Liver (tissue), 9 donors: ENCODE results near the gene SSBP2. TPM values are rescaled to one million over a fixed set of nuclear protein-coding genes. Genes with fewer than 3 reads are reported as not detected.
A peak's percentile ranks its signal among the peaks of the same experiment; 100 is the strongest.

ENCODE experiments used
- DNase-seq: peaks from one replicate; pipeline ENCODE4 v3.0.0-alpha.2; 2017; ENCODE audit warnings: low spot score
- H3K27ac ChIP-seq, 2 donors: one replicate each; pipeline ENCODE4 v1.7.0; 2013; ENCODE audit warnings: inconsistent platforms in 2 of 2, low read length in 2 of 2, control low read depth in 1 of 2, low read depth in 1 of 2, mild to moderate bottlenecking in 1 of 2
- H3K27me3 ChIP-seq, 4 donors: one replicate each; pipeline versions ENCODE4 v1.6.1 to v1.7.0; 2013; ENCODE audit warnings: low read length in 3 of 4, inconsistent platforms in 1 of 4, mild to moderate bottlenecking in 1 of 4, moderate library complexity in 1 of 4; ENCODE audit not compliant: control insufficient read depth in 4 of 4, insufficient read depth in 4 of 4
- H3K36me3 ChIP-seq, 4 donors: one replicate each; pipeline versions ENCODE4 v1.6.1 to v1.7.0; 2013; ENCODE audit warnings: low read length in 3 of 4, mild to moderate bottlenecking in 3 of 4, low read depth in 1 of 4, moderate library complexity in 1 of 4; ENCODE audit not compliant: control insufficient read depth in 4 of 4, insufficient read depth in 3 of 4
- H3K4me1 ChIP-seq, 4 donors: one replicate each; pipeline versions ENCODE4 v1.6.1 to v1.7.0; 2013; ENCODE audit warnings: low read length in 3 of 4, mild to moderate bottlenecking in 3 of 4, moderate library complexity in 1 of 4; ENCODE audit not compliant: control insufficient read depth in 4 of 4, insufficient read depth in 4 of 4
- H3K4me3 ChIP-seq, 3 donors: one replicate each; pipeline versions ENCODE4 v1.6.1 to v1.7.0; 2013; ENCODE audit warnings: low read length in 3 of 3, control low read depth in 1 of 3, low read depth in 1 of 3, mild to moderate bottlenecking in 1 of 3
- H3K9ac ChIP-seq, 2 donors: one replicate each; pipeline ENCODE4 v1.7.0; 2013; ENCODE audit warnings: low read length in 2 of 2, mild to moderate bottlenecking in 2 of 2, moderate library complexity in 2 of 2, control low read depth in 1 of 2, low read depth in 1 of 2
- H3K9me3 ChIP-seq, 4 donors: one replicate each; pipeline versions ENCODE4 v1.6.1 to v1.7.0; 2013; ENCODE audit warnings: low read length in 3 of 4; ENCODE audit not compliant: control insufficient read depth in 4 of 4
- ATF3 ChIP-seq: IDR thresholded peaks from 2 replicates; pipeline ENCODE4 v1.6.1; 2016; ENCODE audit warnings: antibody characterized with exemption
- CTCF ChIP-seq: fragments of 150-350 bp; IDR thresholded peaks from 2 replicates; pipeline ENCODE4 v1.5.1; 2017; ENCODE audit warnings: improper control_type of control experiment, low read depth, low read length; ENCODE audit not compliant: missing input control
- EGR1 ChIP-seq, 2 donors: IDR thresholded peaks; 2 replicates each; pipeline ENCODE4 v1.6.1; 2016 to 2018; ENCODE audit warnings: antibody characterized with exemption in 2 of 2, low read depth in 2 of 2
- FOXA2 ChIP-seq: IDR thresholded peaks from 2 replicates; pipeline ENCODE4 v1.6.1; 2016; ENCODE audit warnings: antibody characterized with exemption
- HNF4A ChIP-seq, 2 donors: conservative IDR thresholded peaks; 2 replicates each; pipeline ENCODE4 v1.6.1; 2016; ENCODE audit warnings: antibody characterized with exemption in 2 of 2, mild to moderate bottlenecking in 2 of 2
- MAX ChIP-seq: IDR thresholded peaks from 2 replicates; pipeline ENCODE4 v1.6.1; 2016; ENCODE audit warnings: antibody characterized with exemption
- NR2F2 ChIP-seq: IDR thresholded peaks from 2 replicates; pipeline ENCODE4 v1.6.1; 2016; ENCODE audit warnings: antibody characterized with exemption
- RAD21 ChIP-seq, 2 donors: IDR thresholded peaks; 2 replicates each; pipeline ENCODE4 v1.6.1; 2016; ENCODE audit warnings: antibody characterized with exemption in 2 of 2, mild to moderate bottlenecking in 2 of 2
- REST ChIP-seq: IDR thresholded peaks from 2 replicates; pipeline ENCODE4 v1.6.1; 2016; ENCODE audit warnings: antibody characterized with exemption, mild to moderate bottlenecking
- RXRA ChIP-seq, 2 donors: IDR thresholded peaks; 2 replicates each; pipeline ENCODE4 v1.6.1; 2017 to 2018; ENCODE audit warnings: antibody characterized with exemption in 2 of 2, mild to moderate bottlenecking in 1 of 2
- SP1 ChIP-seq: IDR thresholded peaks from 2 replicates; pipeline ENCODE4 v1.6.1; 2018; ENCODE audit warnings: antibody characterized with exemption, mild to moderate bottlenecking
- TAF1 ChIP-seq: conservative IDR thresholded peaks from 2 replicates; pipeline ENCODE4 v1.6.1; 2016; ENCODE audit warnings: antibody characterized with exemption, mild to moderate bottlenecking
- YY1 ChIP-seq: IDR thresholded peaks from 2 replicates; pipeline ENCODE4 v1.6.1; 2016; ENCODE audit warnings: antibody characterized with exemption, mild to moderate bottlenecking
- ZBTB33 ChIP-seq: IDR thresholded peaks from 2 replicates; pipeline ENCODE4 v1.6.1; 2016; ENCODE audit warnings: antibody characterized with exemption
- WGBS: extraction: QIAGEN DNeasy Blood & Tissue Kit; methylation state at CpG from one replicate; pipeline ENCODE4 v1.1.7; 2013; 5-methylcytosine and 5-hydroxymethylcytosine counted together
- polyA plus RNA-seq, 2 donors: library from polyadenylated mRNA; stranded (reverse) in 1 of 2; unstranded in 1 of 2; fragments of 200-250 nt in 1 of 2; fragments of >200 nt in 1 of 2; fragmentation: Nextera tagmentation in 1 of 2; extraction: Ambion mirVana in 1 of 2; gene quantifications; one replicate each; pipeline versions ENCODE4 v1.2.1 to v1.2.3, GENCODE V29; 2013 to 2015
- total RNA-seq, 2 donors: library from RNA; depleted of rRNA; stranded (reverse); fragments of >200 nt; gene quantifications; one replicate each; pipeline ENCODE4 v1.2.3, GENCODE V29; 2014
- donor health status: healthy.
- donor health status: healthy.
- donor health status: healthy.
- donor health status: healthy.
- donor health status: healthy.

The SSBP2 gene
- total and polyA plus RNA-seq, 4 donors: 2.2 to 10.1 (median 4.1) TPM

- no peaks in the 10 kb centered on the region for H3K36me3 ChIP-seq
- WGBS: 17% methylated on average over 2 of the region's 2 CpGs
- H3K4me3 ChIP-seq: no peak overlapping the region
- peak overlapping the region in 1 of 2 donors; percentile 38 for H3K9ac ChIP-seq
- no peaks in the 10 kb centered on the region for H3K27me3 ChIP-seq
- DNase-seq: no peak
- no peak overlapping the region for H3K27ac ChIP-seq
- H3K9me3 ChIP-seq: no peaks in the 10 kb centered on the region
- TF ChIP-seq CTCF (peak; percentile 52), YY1 (no peak), RAD21 (IDR thresholded peaks at IDR 0.05) (peak; percentile 78 to 80)
- H3K4me1 ChIP-seq: peaks cover 2 to 31% (median 7%) of the 10 kb centered on the region in 4 donors
Measured at GRCh38 chr5:81425569-81425968, 325.3 kb downstream of the SSBP2 start.

GRCh38 chr5:81424728-81425127 is 326.2 kb downstream of the SSBP2 start:
- WGBS: 96% methylated on average over 1 of the region's 1 CpG
- peak overlapping the region; percentile 49 to 50 for H3K9ac ChIP-seq
- no peaks in the 10 kb centered on the region for H3K9me3 ChIP-seq
- no peaks in the 10 kb centered on the region for H3K36me3 ChIP-seq
- no peak for TF ChIP-seq RXRA (IDR thresholded peaks at IDR 0.05)
- TF ChIP-seq EGR1 (IDR thresholded peaks at IDR 0.05; ENCODE audit: low read depth in 2 of 2): no peak
- no peak for TF ChIP-seq ATF3
- no peak for TF ChIP-seq HNF4A (conservative IDR thresholded peaks at IDR 0.05)
- no peak for TF ChIP-seq NR2F2
- no peak for TF ChIP-seq SP1
- TF ChIP-seq TAF1: no peak
- TF ChIP-seq ZBTB33: no peak
- TF ChIP-seq FOXA2: no peak
- TF ChIP-seq MAX: no peak
- TF ChIP-seq REST: no peak
- no peak for DNase-seq
- no peaks in the 10 kb centered on the region for H3K27me3 ChIP-seq
- H3K27ac ChIP-seq: no peak overlapping the region
- peaks cover 2 to 31% (median 7%) of the 10 kb centered on the region in 4 donors for H3K4me1 ChIP-seq
- no peak overlapping the region for H3K4me3 ChIP-seq
